LNCaP clone FGC (cell line): ENCODE data around the gene CGREF1.
A peak's percentile ranks its signal among the peaks of the same experiment; 100 is the strongest.

ENCODE experiments used
- DNase-seq: peaks from one replicate; pipeline ENCODE4 v3.0.0-alpha.2; 2011; ENCODE audit warnings: low read depth
- H3K4me3 ChIP-seq: 2 replicates; pipeline ENCODE4 v1.5.1; 2011; ENCODE audit warnings: mild to moderate bottlenecking, low read depth, low read length, control low read depth
- TF ChIP-seq, protein P1 (sequence below): IDR thresholded peaks from 2 replicates; pipeline ENCODE4 v1.5.1; 2012; ENCODE audit warnings: mild to moderate bottlenecking; ENCODE audit not compliant: control insufficient read depth, insufficient read depth; ENCODE audit errors: extremely low read depth

Gene CGREF1

DNA sequence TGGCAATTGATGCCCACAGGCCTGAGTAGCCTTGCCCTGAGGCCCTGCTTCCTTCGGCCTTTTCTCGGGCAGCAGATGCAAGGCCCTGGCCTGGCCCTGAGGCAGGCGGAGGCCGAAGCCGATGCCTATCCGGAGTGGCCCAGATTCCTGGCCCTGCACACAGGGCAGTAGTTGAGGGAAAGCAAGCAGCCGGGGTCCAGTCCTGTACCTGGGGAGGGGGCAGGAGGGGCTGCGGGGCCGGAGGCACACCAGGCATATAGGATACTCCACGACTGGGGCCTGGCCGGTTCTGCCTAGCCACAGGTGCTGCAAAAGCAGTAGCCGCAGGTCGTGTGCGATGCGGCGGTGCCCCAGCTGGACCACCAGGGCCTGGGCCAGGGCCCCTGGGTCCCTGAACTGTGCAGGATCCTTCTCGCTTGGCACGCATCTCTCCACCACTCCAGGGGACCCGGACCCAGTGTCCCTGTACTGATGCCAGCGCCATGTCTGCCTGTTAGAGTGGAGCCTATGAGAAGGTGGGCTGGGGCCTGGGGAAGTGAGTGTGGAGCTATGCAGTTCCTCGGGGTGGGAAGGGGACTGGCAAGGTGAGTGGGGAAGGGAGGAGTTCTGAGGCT is 18.5 kb upstream of the CGREF1 start:
- DNase-seq, result no peak
- no peak overlapping the region for H3K4me3 ChIP-seq
- TF ChIP-seq, protein P1, sequence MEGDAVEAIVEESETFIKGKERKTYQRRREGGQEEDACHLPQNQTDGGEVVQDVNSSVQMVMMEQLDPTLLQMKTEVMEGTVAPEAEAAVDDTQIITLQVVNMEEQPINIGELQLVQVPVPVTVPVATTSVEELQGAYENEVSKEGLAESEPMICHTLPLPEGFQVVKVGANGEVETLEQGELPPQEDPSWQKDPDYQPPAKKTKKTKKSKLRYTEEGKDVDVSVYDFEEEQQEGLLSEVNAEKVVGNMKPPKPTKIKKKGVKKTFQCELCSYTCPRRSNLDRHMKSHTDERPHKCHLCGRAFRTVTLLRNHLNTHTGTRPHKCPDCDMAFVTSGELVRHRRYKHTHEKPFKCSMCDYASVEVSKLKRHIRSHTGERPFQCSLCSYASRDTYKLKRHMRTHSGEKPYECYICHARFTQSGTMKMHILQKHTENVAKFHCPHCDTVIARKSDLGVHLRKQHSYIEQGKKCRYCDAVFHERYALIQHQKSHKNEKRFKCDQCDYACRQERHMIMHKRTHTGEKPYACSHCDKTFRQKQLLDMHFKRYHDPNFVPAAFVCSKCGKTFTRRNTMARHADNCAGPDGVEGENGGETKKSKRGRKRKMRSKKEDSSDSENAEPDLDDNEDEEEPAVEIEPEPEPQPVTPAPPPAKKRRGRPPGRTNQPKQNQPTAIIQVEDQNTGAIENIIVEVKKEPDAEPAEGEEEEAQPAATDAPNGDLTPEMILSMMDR, result no peak

GRCh38 chr2:27136751-27137150 is 17.8 kb upstream of the CGREF1 start:
- no peak overlapping the region for H3K4me3 ChIP-seq
- no peak for DNase-seq
- TF ChIP-seq, protein P1, result no peak

DNA sequence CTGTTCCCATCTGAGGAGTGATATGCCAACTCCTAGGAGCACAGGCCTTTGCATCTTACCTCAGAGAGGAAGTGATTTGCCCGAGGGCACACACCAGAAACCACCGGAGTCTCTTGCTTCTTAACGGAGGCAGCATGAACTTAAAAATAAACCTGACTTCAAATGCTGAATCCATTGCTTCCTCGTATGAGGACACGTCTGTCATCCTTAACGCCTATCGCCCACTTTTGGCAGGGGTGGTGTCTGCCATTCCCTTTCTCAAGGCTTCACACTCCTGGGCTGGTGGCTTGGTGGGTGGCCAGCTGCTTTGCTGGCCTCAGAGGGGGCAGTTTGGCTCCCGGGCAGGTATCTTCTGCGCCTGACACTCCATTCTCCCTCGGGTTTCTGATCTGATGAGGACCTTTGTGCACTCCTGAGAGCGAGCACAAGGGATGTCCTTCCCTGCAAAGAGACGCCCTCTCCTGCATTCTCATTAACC is 16.6 kb upstream of the CGREF1 start:
- TF ChIP-seq, protein P1, result no peak
- H3K4me3 ChIP-seq, result no peak overlapping the region
- DNase-seq, result no peak

GRCh38 chr2:27134781-27135477 is 16.0 kb upstream of the CGREF1 start:
- TF ChIP-seq, protein P1, result no peak
- peak overlapping the region; percentile 96; the same call in 1 of the 2 replicates for H3K4me3 ChIP-seq
- no peak for DNase-seq

GRCh38 chr2:27133905-27134780 is 15.2 kb upstream of the CGREF1 start, which contains the start of gene PREB:
Gene PREB (minus strand): TSS chr2:27134636. CDS start chr2:27134421, 215 bp downstream.
- DNase-seq, result peak; percentile 73
- TF ChIP-seq, protein P1, result no peak
- peak within 1 kb of the TSS; percentile 96 for H3K4me3 ChIP-seq

- H3K4me3 ChIP-seq, result peak overlapping the region; percentile 96
- TF ChIP-seq, protein P1, result no peak
- DNase-seq, result no peak
These were observed 14.4 kb upstream of the CGREF1 start for GRCh38 chr2:27133195-27133875.
